ACHN (cell line): ENCODE data around the gene TMEM164.
"Not testable (repeated sequence)": the region's sequence is repeated elsewhere in the genome, so short reads cannot be mapped to it uniquely, and the experiment has no call there.

Experiments
- DNase-seq: peaks from one replicate; pipeline ENCODE4 v3.0.0-alpha.2; 2015
- in situ Hi-C: cut with HindIII; loops from 2 replicates; pipeline ENCODE4 v1.10.0; 2017; ENCODE audit warnings: low sequenced_read_pairs, low pct_ligation_motif_present, low pct_unique_long_range_greater_than_20kb

Gene TMEM164

DNA sequence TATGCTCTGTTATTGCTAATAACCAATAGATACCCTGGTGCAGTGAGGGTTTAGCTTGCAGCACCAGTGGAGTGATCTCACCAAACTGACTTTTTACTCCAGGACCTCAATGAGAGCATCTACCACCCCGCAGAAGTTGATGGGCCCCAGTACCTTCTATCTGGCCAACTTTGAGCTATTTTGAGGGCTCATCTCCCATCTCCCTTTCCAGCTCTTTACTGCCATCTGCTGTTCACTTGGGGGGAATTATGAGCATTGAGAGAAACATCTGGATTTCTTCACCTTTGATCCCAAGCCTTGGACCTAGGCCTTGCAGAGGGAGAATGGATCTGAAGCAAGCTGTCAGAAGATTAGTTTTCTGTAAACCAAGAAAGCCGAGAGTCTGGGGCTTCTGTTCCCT lies 143.6 kb downstream of the TMEM164 start:
- in situ Hi-C loops: no loop called here
- peak; percentile 42 for DNase-seq

DNA sequence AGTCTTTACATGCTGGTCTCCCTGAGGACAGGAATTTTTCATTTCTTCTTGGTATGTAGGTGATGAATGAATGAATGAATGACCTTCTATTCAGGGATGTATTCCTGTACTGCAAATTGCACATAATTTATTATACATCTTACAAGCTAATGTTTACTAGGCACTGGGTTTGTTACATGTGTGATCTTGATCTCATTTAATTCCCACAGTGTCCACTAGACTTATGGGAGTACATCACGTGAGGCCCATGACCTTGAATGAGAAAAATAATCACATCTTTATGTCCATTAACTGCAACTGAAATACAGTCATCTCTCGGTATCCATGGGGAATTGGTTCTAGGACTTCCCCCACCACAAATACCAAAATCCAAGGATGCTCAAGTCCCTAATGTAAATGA lies 150.3 kb downstream of the TMEM164 start:
- no peak for DNase-seq
- in situ Hi-C loops: loop anchor here (25.0 kb wide), 1 partner anchor 259 kb away; no protein-coding TSS in a partner anchor

GRCh38 chrX:110153896-110154295 lies 151.0 kb downstream of the TMEM164 start:
- DNase-seq: no peak
- in situ Hi-C loops: loop anchor here (25.0 kb wide), 1 partner anchor 258 kb away; no protein-coding TSS in a partner anchor

- in situ Hi-C loops: loop anchor here (25.0 kb wide), 1 partner anchor 258 kb away; no protein-coding TSS in a partner anchor
- not testable (repeated sequence) for DNase-seq
These were observed 151.4 kb downstream of the TMEM164 start for GRCh38 chrX:110154328-110154727.

GRCh38 chrX:110155759-110156158 lies 152.8 kb downstream of the TMEM164 start:
- in situ Hi-C loops: loop anchor here (25.0 kb wide), 1 partner anchor 257 kb away; no protein-coding TSS in a partner anchor
- no peak for DNase-seq

GRCh38 chrX:110156167-110156754 lies 153.3 kb downstream of the TMEM164 start:
- peak; percentile 12 for DNase-seq
- in situ Hi-C loops: loop anchor here (25.0 kb wide), 1 partner anchor 256 kb away; no protein-coding TSS in a partner anchor

GRCh38 chrX:110157444-110157843 lies 154.5 kb downstream of the TMEM164 start:
- DNase-seq: no peak
- in situ Hi-C loops: loop anchor here (25.0 kb wide), 1 partner anchor 255 kb away; no protein-coding TSS in a partner anchor

- in situ Hi-C loops: loop anchor here (25.0 kb wide), 1 partner anchor 253 kb away; no protein-coding TSS in a partner anchor
- no peak for DNase-seq
These were observed 156.3 kb downstream of the TMEM164 start for GRCh38 chrX:110159235-110159634.

DNA sequence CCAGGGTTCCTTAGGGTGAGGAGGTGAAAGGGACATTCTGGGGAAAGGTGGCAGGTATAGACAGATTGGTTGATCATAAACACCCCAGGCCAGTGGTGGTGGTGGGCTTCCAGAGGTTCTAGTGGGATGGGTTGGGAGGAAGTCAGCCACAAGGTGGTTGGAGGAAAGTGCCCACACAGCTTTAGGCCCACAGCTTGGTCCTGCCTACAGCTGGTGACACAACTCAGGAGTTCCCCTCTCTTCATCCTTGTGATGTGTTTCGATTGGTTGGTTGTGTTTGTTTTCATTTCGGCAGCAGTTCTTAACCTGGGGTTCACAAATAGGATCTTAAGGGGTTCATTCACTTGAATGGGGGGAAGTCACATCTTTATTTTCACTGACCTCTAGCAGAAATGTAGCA lies 157.0 kb downstream of the TMEM164 start:
- no peak for DNase-seq
- in situ Hi-C loops: loop anchor here (25.0 kb wide), 1 partner anchor 252 kb away; no protein-coding TSS in a partner anchor

DNA sequence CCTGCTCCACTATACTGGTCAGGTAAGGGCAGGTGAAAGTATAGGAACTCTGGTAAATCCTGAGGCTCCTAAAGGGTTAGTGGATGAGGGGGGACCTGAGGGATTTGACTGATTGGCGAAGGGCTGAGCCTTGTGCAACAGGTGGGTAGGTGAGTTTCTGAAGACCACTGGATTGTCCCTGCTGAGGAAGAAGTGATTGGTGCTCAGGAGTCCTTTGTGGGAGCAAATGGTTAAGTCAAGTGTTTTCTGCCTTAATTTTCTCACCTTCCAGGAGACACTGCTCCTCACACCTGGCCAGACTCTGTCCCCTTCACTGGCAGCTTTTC lies 158.4 kb downstream of the TMEM164 start:
- DNase-seq: no peak
- in situ Hi-C loops: loop anchor here (25.0 kb wide), 1 partner anchor 251 kb away; no protein-coding TSS in a partner anchor

GRCh38 chrX:110162131-110162530 lies 159.2 kb downstream of the TMEM164 start:
- no peak for DNase-seq
- in situ Hi-C loops: loop anchor here (25.0 kb wide), 1 partner anchor 250 kb away; no protein-coding TSS in a partner anchor

DNA sequence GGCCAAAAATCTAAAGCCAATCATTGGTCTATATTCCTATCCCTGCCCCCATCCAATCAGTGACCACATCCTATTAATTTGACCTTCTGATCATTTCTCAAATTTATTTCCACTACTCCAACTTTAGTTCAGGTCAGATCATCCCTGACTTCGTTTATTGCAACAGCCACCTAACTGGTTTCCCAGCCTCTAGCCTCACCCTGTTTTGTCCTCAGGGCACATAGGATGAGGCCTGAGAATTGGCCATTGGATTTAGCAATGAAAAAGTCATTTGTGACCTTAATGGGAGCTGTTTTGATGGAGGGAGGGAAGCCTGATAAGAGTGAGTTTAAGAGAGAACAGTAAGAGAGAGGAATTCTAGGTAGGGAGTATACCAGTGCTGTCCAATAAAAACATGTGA lies 160.0 kb downstream of the TMEM164 start:
- in situ Hi-C loops: loop anchor here (25.0 kb wide), 1 partner anchor 249 kb away; no protein-coding TSS in a partner anchor
- DNase-seq: no peak

- in situ Hi-C loops: loop anchor here (25.0 kb wide), 1 partner anchor 249 kb away; no protein-coding TSS in a partner anchor
- DNase-seq: no peak
These were observed 160.6 kb downstream of the TMEM164 start for GRCh38 chrX:110163488-110163887.

DNA sequence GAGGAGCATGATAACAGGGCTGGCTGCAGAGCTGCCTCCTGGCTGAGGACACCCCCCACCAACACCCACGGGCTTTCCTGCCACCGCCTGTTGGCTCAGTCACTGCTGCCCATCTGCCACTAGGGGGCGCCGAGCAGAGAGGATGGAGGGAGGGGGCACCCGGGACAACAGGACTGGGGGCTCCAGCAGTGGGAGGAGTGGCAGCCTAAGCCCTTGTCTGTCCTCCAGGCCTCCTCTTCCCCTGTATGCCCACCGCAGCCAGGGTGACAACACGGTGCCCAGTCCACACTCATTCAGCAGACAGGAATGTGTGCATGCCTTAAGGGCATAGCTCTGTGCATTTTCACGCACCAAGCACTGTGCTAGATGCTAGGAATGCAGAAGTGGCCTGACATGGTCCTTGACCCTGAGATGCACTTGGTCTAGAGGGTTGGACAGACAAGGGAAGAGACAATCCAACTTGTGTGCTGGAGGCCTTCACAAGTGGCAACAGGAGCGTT lies 165.1 kb downstream of the TMEM164 start:
- DNase-seq: peak; percentile 43
- in situ Hi-C loops: loop anchor here (25.0 kb wide), 1 partner anchor 244 kb away; no protein-coding TSS in a partner anchor

- no peak for DNase-seq
- in situ Hi-C loops: loop anchor here (25.0 kb wide), 1 partner anchor 244 kb away; no protein-coding TSS in a partner anchor
These were observed 165.7 kb downstream of the TMEM164 start for GRCh38 chrX:110168585-110168984.

- in situ Hi-C loops: loop anchor here (25.0 kb wide), 1 partner anchor 242 kb away; no protein-coding TSS in a partner anchor
- no peak for DNase-seq
These were observed 167.1 kb downstream of the TMEM164 start for GRCh38 chrX:110170029-110170428.

GRCh38 chrX:110171442-110171841 lies 168.5 kb downstream of the TMEM164 start:
- in situ Hi-C loops: loop anchor here (25.0 kb wide), 1 partner anchor 241 kb away; no protein-coding TSS in a partner anchor
- DNase-seq: no peak

DNA sequence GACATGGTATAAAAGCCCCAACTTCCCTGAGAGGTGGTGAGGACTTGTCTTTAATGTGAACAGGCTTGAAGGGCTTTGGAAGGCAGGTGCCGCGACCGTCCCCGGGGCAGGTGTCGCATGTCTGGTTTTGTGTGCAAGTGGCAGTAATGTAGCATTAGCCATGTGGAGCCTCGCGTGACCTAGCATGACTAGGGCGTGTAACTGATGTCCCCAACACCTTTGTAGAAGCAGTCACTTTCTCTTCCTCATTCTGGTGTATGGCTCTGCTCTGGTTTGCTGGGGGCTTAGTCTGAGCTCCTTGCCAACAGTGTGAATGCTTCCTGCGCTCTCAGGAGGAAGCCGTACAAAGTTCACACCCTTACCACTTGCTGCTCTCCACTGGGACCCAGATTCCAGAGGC lies 169.3 kb downstream of the TMEM164 start:
- in situ Hi-C loops: loop anchor here (25.0 kb wide), 1 partner anchor 240 kb away; no protein-coding TSS in a partner anchor
- no peak for DNase-seq
